Muscle of back (tissue), 11 donors: ENCODE data around the gene GP1BB. TPM values are rescaled to one million over a fixed set of nuclear protein-coding genes. Genes with fewer than 3 reads are reported as not detected.
A peak's percentile ranks its signal among the peaks of the same experiment; 100 is the strongest.

Experiments
- DNase-seq, 3 donors: peaks; one replicate each; pipeline versions ENCODE4 v3.0.0 to v3.0.0-alpha.2; 2013
- polyA plus RNA-seq, 10 donors: library from polyadenylated mRNA; unstranded; fragments of 120-200 nt; gene quantifications; one replicate each; pipeline ENCODE4 v1.2.1, GENCODE V29; 2013; ENCODE audit not compliant: insufficient read length in 10 of 10

GP1BB gene
- polyA plus RNA-seq, 10 donors: 4.2 to 15.9 (median 12.4) TPM

DNA sequence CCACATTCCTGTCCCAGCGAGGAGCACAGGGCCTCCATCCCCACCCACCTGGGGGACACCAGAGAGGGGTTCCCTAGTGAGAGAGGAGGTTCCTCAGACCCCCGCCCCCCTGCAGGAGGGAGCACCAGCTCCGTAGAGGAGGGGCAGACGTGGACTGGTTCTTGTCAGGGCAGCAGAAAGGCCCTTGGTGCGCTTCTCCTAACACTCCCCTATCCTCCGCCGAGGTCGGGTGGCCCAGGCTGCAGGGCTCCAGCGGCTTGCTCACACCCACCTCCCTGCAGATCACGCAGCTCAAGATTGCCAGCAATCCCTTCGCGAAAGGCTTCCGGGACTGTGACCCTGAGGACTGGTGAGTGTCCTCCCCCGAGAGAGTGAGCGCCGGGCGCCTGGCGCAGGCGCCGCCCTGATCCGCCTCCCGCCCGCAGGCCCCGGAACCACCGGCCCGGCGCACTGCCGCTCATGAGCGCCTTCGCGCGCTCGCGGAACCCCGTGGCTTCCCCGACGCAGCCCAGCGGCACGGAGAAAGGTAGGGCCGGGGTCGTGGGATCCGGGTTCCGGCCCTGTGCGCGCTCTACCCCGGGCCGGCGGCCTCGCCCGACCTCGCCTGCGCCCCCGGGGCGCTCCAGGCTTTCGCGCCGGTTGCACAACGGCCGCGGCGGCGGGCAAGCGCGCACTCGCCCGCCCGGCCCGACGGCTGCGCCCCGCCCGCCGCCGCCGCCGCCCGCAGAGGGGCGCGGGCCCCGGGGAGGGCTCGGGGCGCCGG lies 42.3 kb downstream of the GP1BB start:
- no peak for DNase-seq

DNA sequence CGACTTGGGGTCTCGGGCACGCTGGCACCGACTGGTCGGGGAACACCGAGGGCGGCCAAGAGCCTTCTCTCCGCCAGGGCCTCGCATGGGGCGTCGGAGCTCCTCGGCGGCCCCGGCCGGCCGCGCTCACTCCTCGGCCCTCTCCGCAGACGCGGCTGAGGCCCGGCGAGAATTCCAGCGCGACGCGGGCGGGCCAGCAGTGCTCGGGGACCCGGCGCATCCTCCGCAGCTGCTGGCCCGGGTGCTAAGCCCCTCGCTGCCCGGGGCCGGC lies 42.8 kb downstream of the GP1BB start:
- DNase-seq: no peak

DNA sequence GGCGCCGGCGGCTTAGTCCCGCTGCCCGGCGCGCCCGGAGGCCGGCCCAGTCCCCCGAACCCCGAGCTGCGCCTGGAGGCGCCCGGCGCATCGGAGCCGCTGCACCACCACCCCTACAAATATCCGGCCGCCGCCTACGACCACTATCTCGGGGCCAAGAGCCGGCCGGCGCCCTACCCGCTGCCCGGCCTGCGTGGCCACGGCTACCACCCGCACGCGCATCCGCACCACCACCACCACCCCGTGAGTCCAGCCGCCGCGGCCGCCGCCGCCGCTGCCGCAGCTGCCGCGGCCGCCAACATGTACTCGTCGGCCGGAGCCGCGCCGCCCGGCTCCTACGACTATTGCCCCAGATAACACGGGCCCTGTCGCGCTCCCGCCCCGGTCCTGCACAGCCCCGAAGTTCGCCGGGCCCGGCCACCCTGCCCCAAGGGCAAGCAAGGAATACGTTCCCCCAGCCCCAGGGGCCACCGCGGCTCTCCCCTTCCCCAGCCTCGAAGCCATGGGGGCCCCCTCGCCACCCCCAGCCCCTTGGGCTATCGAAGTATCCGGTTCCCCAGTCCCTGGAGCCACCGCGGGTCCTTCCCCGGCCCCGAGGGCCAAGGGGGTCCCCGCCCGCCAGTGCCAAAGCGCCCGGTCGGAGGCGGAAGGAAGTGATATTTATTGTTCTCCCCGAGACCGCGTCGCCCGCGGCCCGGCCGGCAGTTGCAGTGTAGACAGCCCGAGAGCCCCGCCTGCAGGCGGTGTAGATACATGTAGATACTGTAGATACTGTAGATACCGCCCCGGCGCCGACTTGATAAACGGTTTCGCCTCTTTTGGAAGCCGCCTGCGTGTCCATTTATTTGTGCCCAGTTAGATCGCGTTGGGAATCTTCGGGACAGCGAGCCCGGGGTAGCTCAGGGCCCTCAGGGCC lies 43.4 kb downstream of the GP1BB start:
- DNase-seq: peak in 1 of 3 donors; percentile 51

DNA sequence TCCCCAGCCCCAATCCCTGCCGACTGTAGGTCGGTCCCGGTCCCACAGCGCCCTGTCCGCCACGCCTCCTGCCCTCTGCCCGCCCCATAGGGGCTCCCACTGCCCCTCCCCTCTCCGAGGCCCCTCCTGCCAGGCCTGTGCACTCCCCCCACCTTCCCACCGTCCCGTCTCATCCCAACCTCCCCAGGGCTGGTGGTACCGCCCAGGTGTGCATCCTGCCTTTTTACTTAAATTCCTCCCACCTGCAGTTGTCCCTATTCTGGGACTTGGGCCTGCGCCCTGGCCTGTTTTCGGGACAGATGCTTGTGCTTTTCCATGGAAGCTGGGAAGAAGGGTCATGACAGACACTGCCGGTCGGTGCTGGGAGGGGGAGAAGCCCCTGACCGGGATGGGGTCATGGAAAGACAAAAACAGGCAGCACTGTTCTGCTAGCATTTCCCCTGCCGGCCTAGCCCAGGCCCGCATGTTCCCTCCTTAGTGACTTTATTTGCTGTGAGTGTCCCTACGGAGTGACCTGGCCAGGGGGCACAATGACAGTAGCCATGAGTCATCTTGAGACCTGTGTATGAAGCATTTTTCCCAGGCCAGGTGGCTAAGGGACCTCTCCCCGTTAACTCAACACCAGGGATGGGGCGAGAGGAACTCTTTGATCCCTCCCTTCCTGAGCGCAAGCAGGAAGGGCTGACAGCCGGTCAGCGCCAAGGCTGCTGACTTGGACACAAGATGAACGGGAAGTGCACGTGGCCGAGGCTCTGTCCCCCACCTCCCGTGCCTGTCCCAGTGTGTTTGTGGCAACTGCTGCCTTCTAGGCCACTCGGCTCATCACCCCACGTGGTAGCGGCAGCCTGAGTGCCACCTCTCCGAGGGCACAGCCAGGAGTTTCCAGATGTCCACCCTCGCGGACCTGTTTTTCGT lies 44.3 kb downstream of the GP1BB start:
- peak in 1 of 3 donors; percentile 67 for DNase-seq

DNA sequence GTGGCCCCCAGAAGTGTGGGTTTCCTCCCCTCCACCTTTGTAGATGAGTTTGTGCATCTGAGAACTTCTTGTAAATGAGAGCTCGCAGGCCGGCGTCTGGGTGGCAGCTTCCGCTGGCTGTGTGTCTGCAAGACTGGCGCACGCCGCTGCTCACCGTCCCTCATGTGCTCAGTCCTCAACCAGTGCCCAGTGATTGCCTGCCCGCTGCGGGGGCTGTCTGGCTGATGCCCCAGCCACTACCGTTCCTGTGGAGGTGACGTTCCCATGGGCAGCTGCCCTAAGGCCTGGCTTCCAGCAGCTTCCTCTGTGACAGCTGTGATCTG lies 46.0 kb downstream of the GP1BB start:
- no peak for DNase-seq

DNA sequence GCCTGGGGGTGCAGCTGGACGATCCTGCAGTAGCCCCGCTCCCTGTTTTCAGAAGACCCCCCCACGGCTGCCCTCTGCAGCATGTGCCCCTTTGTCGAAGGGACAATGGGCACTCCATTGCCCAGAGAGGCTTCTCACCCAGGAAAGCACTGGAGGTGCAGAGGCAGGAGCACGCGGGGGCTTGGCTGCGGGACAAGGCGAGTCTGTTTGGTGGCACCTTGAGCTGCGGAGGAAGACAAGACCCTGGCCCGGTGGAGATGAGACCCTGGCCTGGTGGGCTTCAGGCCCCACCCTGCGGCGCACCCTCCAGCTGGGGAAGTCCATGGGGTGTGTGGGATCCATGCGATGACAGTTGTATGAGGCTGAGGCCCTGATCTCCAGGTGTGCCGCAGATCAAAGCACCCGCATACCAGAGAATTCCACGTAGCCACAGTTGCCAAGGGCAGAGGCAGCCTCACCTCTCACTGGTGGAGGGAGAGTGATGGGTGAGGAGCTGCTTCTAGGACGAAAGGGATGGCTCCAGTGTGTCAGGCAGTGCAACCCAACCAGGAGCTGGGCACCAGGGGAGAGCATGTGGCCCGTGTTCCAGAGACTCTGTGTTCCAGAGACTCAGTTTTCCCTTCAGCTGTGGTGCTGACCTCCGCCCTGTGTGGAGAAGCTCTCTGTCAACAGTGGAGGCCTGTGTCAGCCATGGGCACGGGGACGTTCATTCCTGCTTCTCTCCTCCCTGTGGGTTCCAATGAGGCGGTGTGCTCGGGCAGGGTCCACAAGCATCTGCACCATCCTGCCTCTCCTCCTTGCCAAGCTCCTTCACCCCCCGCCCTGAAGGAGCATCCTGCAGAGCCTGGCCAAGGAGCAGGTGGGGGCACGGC lies 47.2 kb downstream of the GP1BB start:
- DNase-seq: no peak

DNA sequence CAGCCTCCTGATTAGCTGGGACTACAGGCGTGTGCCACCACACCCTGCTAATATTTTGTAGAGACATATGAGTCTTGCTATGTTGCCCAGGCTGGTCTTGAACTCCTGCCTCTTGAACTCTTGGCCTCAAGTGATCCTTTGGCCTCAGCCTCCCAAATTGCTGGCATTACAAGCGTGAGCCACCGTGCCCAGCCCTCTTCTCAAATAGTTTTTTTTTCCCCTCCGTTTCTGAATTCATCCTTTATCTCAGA lies 49.0 kb downstream of the GP1BB start:
- DNase-seq: no peak

DNA sequence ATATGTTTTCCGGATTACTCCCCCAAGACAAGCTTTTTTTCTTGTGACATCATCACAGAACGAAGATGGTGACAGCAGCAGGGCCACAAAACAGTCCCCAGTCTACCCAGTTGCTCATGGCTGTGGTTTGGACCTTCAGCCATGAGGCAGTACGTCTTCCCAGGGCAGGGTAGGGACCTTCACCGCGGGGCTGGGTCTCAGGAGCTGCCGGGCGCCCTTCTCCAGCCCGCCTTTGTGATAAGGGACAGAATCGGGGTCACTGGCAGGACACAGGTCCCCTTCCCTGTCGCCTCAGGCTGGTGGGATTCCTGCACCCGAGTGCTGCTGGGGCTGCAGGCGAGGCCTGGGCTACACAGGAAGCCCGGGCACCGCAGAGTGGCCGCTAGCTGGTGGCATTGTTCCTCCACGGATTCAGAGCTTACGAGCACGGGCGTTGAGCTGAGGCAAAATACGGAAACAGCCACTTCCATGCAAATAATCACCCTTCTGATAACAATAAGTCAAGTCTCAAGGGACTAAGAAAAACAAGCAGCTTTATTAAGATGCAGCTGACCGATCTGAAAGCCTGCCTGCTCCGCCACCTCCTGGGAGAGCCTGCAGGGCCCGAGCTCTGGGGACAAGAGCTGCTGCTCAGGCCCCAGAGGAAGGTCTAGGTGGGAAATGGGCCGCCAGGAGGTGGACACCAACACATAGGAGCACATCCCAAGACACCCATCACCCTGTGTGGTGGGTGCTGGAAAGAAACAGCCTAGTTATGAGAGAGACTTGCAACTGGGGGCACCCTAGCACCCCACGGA lies 49.5 kb downstream of the GP1BB start:
- DNase-seq: no peak

DNA sequence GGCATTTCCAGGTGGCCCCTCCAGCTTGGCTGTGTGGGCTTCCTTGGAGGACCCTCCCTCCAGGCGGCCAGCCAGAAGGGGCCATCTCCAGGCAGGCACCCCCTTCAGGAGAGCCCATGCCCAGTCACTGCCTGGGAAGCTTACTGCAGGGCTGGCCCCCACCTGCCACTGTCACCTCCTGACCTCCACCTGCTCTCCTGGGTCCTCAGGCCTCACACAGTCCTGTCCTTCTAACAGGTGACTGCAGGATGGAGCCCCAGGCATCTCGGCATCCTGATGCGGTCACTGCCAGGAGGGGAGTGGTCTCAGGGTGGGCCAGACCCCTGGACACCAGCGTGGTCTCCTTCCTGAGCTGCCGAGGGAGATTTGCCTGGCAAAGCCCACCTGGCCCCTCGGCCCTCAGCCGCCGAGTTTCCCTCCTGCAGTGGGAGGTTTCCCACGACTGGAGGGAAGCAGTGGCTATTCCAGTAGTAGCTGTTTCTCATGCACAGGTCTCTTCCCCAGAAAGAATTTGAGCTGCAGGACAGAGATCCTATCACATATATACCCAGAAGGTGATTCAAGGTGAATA lies 50.2 kb downstream of the GP1BB start:
- DNase-seq: no peak

Other genes starting within 250 kb of the GP1BB start
- 10 to 100 TPM; 36.4 to 53.2 (median 41.2) TPM for gene UFD1, start 244.3 kb upstream of the GP1BB start, polyA plus RNA-seq
- gene CDC45, start 243.6 kb upstream of the GP1BB start, polyA plus RNA-seq: 10 to 100 TPM in 5 of 10 donors, 1 to 10 TPM in 5; 6.6 to 12.6 (median 9.6) TPM
- gene CLDN5, start 199.1 kb upstream of the GP1BB start, polyA plus RNA-seq: 10 to 100 TPM; 24.7 to 68.9 (median 44.7) TPM
- gene SEPTIN5, start 9.0 kb upstream of the GP1BB start, polyA plus RNA-seq: 100 to 1,000 TPM in 8 of 10 donors, 10 to 100 TPM in 2; 83.2 to 122 (median 105) TPM
- gene TBX1, start 37.2 kb downstream of the GP1BB start, polyA plus RNA-seq: 10 to 100 TPM in 1 of 10 donors, 1 to 10 TPM in 9; 5.3 to 16.6 (median 7.6) TPM
- gene GNB1L, start 131.3 kb downstream of the GP1BB start, polyA plus RNA-seq: 1 to 10 TPM; 2.1 to 5.3 (median 3.7) TPM
- gene RTL10, start 131.3 kb downstream of the GP1BB start, polyA plus RNA-seq: 10 to 100 TPM in 8 of 10 donors, 1 to 10 TPM in 2; 8.6 to 15.0 (median 11.3) TPM
- gene COMT, start 218.2 kb downstream of the GP1BB start, polyA plus RNA-seq: 10 to 100 TPM; 56.2 to 83.9 (median 69.6) TPM
- gene TXNRD2, start 218.3 kb downstream of the GP1BB start, polyA plus RNA-seq: 10 to 100 TPM; 13.0 to 19.2 (median 15.0) TPM